Measurements from ENCODE around the gene CUL3.
A peak's percentile ranks its signal among the peaks of the same experiment; 100 is the strongest.
"Not testable (repeated sequence)": the region's sequence is repeated elsewhere in the genome, so short reads cannot be mapped to it uniquely, and the experiment has no call there.

Gene CUL3

DNA sequence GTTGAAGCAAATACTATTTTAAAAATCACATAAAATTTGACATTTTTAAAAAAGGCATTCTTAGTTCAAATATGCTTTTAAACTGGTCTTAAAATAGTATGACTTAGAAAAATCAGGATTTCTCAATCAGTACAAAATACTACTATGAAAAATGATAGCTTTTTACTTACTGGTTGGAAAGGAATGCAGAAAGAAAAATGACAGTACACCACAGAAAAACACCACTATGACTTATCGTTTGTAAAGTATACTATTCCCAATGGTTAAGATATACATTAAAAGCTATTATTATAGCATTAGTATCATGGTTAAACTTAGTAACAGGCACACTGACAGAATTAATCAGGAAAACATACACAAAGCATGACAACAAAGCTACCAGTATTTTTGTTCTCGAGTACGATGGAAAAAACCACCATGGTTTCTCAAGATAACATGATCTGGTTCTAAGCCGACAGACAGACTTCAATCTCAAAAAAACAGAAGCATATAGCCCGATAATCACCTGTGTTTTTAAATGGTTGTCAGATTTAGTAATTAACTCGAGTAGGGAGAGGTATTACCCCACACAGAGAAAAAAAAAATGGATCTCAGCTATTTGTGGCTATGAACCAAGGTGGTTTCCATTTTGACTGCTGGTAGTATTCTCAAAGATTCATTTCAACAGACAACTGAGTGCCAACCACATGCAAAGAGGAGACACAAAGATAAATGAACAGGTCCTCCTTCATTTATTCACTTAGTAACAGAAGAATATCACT is 39.1 kb downstream of the CUL3 start:
- Histone ChIP-seq H3K4me3 (ENCODE audit: low read depth, low read length) (no peak overlapping the region), H3K4me1 (ENCODE audit: control insufficient read depth, insufficient read depth, low read length, unreplicated experiment) (peaks cover 11% of the 10 kb centered on the region), H3K36me3 (ENCODE audit: insufficient read depth, low read length) (peaks cover 11% of the 10 kb centered on the region), H3K27me3 (ENCODE audit: insufficient read depth, low read length) (no peaks in the 10 kb centered on the region), H3K27ac (ENCODE audit: low read depth, low read length) (peak overlapping the region; percentile 24; the same call in 1 of the 2 replicates), H2AFZ (ENCODE audit: low read length, unreplicated experiment) (no peak overlapping the region), H3K79me2 (ENCODE audit: control insufficient read depth, insufficient read depth, low read length, unreplicated experiment) (peaks cover 67% of the 10 kb centered on the region)

DNA sequence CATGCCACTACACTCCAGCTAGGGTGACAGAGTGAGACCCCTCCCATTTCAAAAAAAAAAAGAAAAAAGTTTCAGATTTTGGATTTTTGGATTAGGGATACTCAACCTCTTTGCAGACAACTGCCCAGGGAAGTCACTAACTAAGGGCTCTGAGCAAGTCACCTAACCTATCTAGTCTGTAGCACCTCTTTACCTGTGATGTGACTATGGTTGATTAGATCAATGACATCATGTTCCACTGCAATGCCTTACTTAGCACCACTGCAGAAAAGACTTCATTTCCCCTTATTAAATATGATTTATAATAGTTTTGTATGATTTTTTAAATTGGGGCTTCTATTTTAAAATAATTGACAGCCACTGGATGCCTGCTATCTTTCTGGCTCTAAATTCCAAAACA is 41.2 kb downstream of the CUL3 start:
- Histone ChIP-seq H3K79me2 (ENCODE audit: control insufficient read depth, insufficient read depth, low read length, unreplicated experiment) (peaks cover 83% of the 10 kb centered on the region), H2AFZ (ENCODE audit: low read length, unreplicated experiment) (no peak overlapping the region), H3K4me3 (ENCODE audit: low read depth, low read length) (no peak overlapping the region), H3K4me1 (ENCODE audit: control insufficient read depth, insufficient read depth, low read length, unreplicated experiment) (peaks cover 11% of the 10 kb centered on the region), H3K36me3 (ENCODE audit: insufficient read depth, low read length) (peaks cover 20% of the 10 kb centered on the region), H3K27ac (ENCODE audit: low read depth, low read length) (no peak overlapping the region), H3K27me3 (ENCODE audit: insufficient read depth, low read length) (no peaks in the 10 kb centered on the region)

DNA sequence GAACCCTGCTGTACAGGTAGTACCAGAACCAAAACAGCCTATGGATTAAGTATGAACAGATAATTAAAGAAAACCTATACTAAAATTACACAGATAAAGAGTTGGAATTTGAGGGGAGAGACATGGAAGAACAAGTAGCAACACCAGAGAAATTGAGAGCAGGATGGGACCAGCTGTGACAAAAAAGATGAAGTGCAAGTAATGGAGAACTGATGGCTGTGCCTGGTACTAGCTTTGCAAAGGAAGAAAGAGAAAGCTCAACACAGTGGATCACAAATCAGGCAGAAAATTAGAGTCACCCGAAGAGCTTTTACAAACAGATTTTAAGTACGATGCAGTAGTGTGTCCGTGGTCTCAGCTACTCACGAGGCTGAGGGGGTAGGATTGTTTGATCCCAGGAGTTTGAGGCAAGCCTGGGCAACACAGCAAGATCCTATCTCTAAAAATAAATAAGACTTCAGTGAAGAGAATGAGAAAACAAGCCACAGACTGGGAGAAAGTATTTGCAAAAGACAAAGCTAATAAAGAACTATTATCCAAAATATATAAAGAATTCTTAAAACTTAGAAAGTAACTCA is 46.5 kb downstream of the CUL3 start:
- Histone ChIP-seq H3K4me1 (ENCODE audit: control insufficient read depth, insufficient read depth, low read length, unreplicated experiment) (no peaks in the 10 kb centered on the region), H3K4me3 (ENCODE audit: low read depth, low read length) (no peak overlapping the region), H3K27ac (ENCODE audit: low read depth, low read length) (no peak overlapping the region), H2AFZ (ENCODE audit: low read length, unreplicated experiment) (no peak overlapping the region), H3K36me3 (ENCODE audit: insufficient read depth, low read length) (peaks cover 20% of the 10 kb centered on the region), H3K27me3 (ENCODE audit: insufficient read depth, low read length) (no peaks in the 10 kb centered on the region), H3K79me2 (ENCODE audit: control insufficient read depth, insufficient read depth, low read length, unreplicated experiment) (peaks cover 81% of the 10 kb centered on the region)

DNA sequence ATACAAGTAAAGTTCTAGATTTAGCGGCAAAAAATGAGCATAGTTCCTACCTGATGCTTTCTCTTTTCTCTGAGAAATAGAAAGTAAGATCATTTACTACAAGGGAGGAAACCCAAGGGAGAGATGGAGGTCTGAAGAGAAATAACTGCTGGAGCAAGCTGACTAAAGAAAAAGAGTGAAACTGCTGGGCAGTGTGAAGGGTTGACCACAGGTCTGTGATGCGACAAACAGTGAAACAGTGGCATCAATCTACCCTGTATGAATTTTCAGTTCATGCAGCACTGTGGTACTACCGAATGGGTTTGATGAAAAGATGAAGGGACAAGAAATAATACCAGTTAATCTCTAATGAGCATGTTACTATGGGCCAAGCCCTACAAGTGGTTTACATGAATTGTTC is 52.2 kb downstream of the CUL3 start:
- H3K79me2 ChIP-seq (ENCODE audit: control insufficient read depth, insufficient read depth, low read length, unreplicated experiment): peaks cover 58% of the 10 kb centered on the region
- H3K27me3 ChIP-seq (ENCODE audit: insufficient read depth, low read length): no peaks in the 10 kb centered on the region
- peaks cover 10% of the 10 kb centered on the region; the same call in 1 of the 2 replicates for H3K36me3 ChIP-seq (ENCODE audit: insufficient read depth, low read length)
- no peak overlapping the region for H2AFZ ChIP-seq (ENCODE audit: low read length, unreplicated experiment)
- no peaks in the 10 kb centered on the region for H3K4me1 ChIP-seq (ENCODE audit: control insufficient read depth, insufficient read depth, low read length, unreplicated experiment)
- no peak overlapping the region for H3K27ac ChIP-seq (ENCODE audit: low read depth, low read length)
- no peak overlapping the region for H3K4me3 ChIP-seq (ENCODE audit: low read depth, low read length)

DNA sequence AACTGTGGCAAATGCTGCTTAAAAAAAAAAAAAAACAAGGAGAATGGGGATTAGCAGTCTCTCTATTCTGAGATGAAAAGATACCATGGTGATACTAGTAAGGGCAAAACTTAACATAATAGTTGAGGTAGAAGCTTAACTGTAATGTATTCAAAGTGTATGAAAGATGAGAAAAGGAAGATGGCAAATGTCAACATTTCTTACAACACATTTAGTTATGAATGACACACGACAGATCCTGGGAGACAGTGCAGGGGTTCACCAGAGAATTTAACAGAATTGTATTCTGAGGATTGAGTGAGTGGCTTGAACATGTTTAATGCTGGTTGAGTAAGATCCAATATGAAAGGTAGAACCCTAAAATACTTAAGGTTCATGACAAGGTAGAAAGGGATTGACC is 52.7 kb downstream of the CUL3 start:
- no peaks in the 10 kb centered on the region for H3K4me1 ChIP-seq (ENCODE audit: control insufficient read depth, insufficient read depth, low read length, unreplicated experiment)
- H3K4me3 ChIP-seq (ENCODE audit: low read depth, low read length): no peak overlapping the region
- H3K79me2 ChIP-seq (ENCODE audit: control insufficient read depth, insufficient read depth, low read length, unreplicated experiment): peaks cover 61% of the 10 kb centered on the region
- no peaks in the 10 kb centered on the region for H3K27me3 ChIP-seq (ENCODE audit: insufficient read depth, low read length)
- H2AFZ ChIP-seq (ENCODE audit: low read length, unreplicated experiment): no peak overlapping the region
- no peak overlapping the region for H3K27ac ChIP-seq (ENCODE audit: low read depth, low read length)
- peaks cover 10% of the 10 kb centered on the region; the same call in 1 of the 2 replicates for H3K36me3 ChIP-seq (ENCODE audit: insufficient read depth, low read length)

DNA sequence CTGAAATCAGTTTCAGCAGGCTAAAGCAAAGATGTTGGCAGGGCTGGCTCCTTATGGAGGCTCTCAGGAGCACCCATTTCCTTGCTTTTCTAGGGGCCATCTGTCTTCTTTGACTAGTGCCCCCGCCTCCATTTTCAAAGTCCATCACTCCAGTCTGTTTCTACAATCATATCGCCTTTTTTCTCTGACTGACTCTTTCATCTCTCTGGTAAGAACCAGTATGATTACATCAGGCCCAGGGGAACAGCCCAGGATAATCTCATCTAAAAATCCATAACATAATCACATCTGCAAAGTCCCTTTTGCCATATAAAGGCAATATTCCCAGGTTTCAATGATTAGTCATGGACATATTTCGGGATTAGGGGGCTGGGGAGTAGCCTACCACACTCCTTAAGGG is 57.0 kb downstream of the CUL3 start:
- no peak overlapping the region for H3K4me3 ChIP-seq (ENCODE audit: low read depth, low read length)
- no peak overlapping the region for H2AFZ ChIP-seq (ENCODE audit: low read length, unreplicated experiment)
- H3K36me3 ChIP-seq (ENCODE audit: insufficient read depth, low read length): peaks cover 7% of the 10 kb centered on the region; the same call in 1 of the 2 replicates
- peaks cover 68% of the 10 kb centered on the region for H3K79me2 ChIP-seq (ENCODE audit: control insufficient read depth, insufficient read depth, low read length, unreplicated experiment)
- peaks cover 13% of the 10 kb centered on the region for H3K4me1 ChIP-seq (ENCODE audit: control insufficient read depth, insufficient read depth, low read length, unreplicated experiment)
- H3K27me3 ChIP-seq (ENCODE audit: insufficient read depth, low read length): no peaks in the 10 kb centered on the region
- no peak overlapping the region for H3K27ac ChIP-seq (ENCODE audit: low read depth, low read length)

DNA sequence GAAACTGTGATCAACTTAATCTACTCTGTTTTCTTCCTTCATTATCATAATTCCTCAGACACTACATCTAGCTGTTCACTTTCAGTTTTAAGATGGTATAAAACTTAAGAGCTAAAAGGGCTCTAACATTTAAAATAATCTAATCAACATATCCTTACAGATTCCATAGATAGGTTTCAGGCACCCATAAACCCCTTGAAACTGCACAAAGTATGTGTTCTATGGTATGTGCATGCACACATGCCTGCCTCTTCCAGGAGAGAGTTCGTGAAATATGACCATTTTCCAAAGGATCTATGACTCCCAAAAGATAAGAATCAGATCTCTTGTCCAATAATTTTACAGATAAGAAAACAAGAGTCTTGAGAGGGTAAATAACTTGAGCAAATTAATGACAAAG is 59.4 kb downstream of the CUL3 start:
- Histone ChIP-seq H3K4me3 (ENCODE audit: low read depth, low read length) (0 out of 2 replicates have a peak overlapping the region, but pooled peaks have one; percentile 37), H3K36me3 (ENCODE audit: insufficient read depth, low read length) (peaks cover 4% of the 10 kb centered on the region; the same call in 1 of the 2 replicates), H3K79me2 (ENCODE audit: control insufficient read depth, insufficient read depth, low read length, unreplicated experiment) (peaks cover 72% of the 10 kb centered on the region), H3K27ac (ENCODE audit: low read depth, low read length) (no peak overlapping the region), H3K4me1 (ENCODE audit: control insufficient read depth, insufficient read depth, low read length, unreplicated experiment) (peaks cover 19% of the 10 kb centered on the region), H3K27me3 (ENCODE audit: insufficient read depth, low read length) (no peaks in the 10 kb centered on the region), H2AFZ (ENCODE audit: low read length, unreplicated experiment) (no peak overlapping the region)

DNA sequence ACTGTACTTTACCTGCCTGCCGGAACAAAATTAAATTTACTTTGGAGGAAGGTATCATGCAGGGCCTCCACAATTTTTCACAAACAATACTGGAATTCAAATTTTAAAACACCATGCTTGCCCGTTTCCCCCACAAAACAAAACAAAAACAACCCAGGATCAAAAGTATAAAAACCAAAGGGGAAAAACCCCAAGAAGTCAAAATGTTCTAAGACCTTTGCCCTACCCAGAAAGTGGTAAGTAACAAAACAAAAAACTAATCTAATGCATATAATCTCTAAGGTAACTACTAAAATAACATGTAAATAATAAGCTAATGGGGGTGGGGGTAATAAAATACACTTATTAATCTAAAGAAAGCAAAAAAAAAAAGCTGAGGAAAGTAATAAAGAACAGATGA is 60.5 kb downstream of the CUL3 start:
- Histone ChIP-seq H3K4me3 (ENCODE audit: low read depth, low read length) (no peak overlapping the region), H3K36me3 (ENCODE audit: insufficient read depth, low read length) (peaks cover 2% of the 10 kb centered on the region; the same call in 1 of the 2 replicates), H3K4me1 (ENCODE audit: control insufficient read depth, insufficient read depth, low read length, unreplicated experiment) (peaks cover 30% of the 10 kb centered on the region), H2AFZ (ENCODE audit: low read length, unreplicated experiment) (no peak overlapping the region), H3K79me2 (ENCODE audit: control insufficient read depth, insufficient read depth, low read length, unreplicated experiment) (peaks cover 82% of the 10 kb centered on the region), H3K27me3 (ENCODE audit: insufficient read depth, low read length) (no peaks in the 10 kb centered on the region), H3K27ac (ENCODE audit: low read depth, low read length) (no peak overlapping the region)

DNA sequence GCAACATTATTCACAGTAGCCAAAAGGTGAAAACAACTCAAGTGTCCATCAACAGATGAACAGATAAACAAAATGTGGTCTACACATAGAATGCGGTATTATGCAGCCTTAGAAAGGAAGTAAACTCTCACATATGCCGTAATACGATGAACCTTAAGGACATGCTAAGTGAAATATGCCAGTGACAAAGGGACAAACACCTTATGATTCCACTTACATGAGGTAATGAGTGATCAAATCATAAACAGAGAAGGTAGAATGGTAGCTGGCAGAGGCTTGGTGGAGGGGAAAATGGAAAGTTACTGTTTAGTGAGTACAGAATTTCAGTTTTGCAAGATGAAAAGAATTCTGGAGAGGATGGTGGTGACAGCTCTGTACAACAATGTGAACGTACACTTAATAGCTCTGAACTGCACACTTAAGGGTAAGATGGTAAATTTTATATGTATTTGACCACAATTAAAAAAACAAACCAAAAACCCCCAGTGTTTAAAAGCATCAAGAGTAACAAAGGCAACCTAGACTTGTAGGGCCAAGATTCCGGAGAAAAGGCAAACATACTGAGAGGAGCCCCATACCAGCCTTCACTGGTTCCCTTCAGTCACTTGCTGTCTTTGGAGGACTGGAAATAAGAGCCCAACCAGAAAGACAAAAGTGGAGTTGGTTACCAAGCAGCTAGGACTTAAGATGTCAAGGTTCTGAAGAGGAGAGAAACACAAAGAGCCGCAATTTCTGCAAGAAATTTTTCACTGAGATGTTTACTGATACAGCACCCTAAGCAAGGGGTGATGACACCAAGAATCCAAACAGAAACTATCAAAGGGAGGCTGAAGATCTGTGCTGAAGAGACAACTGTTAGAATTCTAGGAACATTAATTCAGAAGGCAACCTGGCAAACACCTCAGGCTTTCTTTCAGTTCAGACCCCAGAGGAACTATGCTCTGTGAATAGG is 61.3 kb downstream of the CUL3 start:
- Histone ChIP-seq H3K36me3 (ENCODE audit: insufficient read depth, low read length) (no peaks in the 10 kb centered on the region), H3K4me1 (ENCODE audit: control insufficient read depth, insufficient read depth, low read length, unreplicated experiment) (peaks cover 37% of the 10 kb centered on the region), H2AFZ (ENCODE audit: low read length, unreplicated experiment) (no peak overlapping the region), H3K79me2 (ENCODE audit: control insufficient read depth, insufficient read depth, low read length, unreplicated experiment) (peaks cover 86% of the 10 kb centered on the region), H3K4me3 (ENCODE audit: low read depth, low read length) (no peak overlapping the region), H3K27me3 (ENCODE audit: insufficient read depth, low read length) (no peaks in the 10 kb centered on the region), H3K27ac (ENCODE audit: low read depth, low read length) (no peak overlapping the region)

DNA sequence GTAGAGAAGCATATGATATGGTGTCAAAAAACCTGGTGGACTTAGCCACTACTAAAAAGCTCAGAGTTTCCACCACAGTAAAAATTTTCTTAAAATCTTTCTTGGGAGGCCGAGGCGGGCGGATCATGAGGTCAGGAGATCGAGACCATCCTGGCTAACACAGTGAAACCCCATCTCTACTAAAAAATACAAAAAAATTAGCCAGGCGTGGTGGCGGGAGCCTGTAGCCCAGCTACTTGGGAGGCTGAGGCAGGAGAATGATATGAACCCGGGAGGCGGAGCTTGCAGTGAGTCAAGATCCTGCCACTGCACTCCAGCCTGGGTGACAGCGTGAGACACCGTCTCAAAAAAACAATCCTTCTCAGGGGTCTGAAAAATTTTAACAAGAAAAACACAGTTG is 62.7 kb downstream of the CUL3 start:
- not testable (repeated sequence) for H3K36me3 ChIP-seq (ENCODE audit: insufficient read depth, low read length); H3K4me3 ChIP-seq (ENCODE audit: low read depth, low read length); H2AFZ ChIP-seq (ENCODE audit: low read length, unreplicated experiment); H3K27me3 ChIP-seq (ENCODE audit: insufficient read depth, low read length)
- Histone ChIP-seq H3K27ac (ENCODE audit: low read depth, low read length) (peak overlapping the region; percentile 11; the same call in 1 of the 2 replicates), H3K79me2 (ENCODE audit: control insufficient read depth, insufficient read depth, low read length, unreplicated experiment) (peaks cover 85% of the 10 kb centered on the region), H3K4me1 (ENCODE audit: control insufficient read depth, insufficient read depth, low read length, unreplicated experiment) (peaks cover 48% of the 10 kb centered on the region)
